Activated B cell treated with CpG ODN at 0.5 μM for 24 hours (primary cell): ENCODE data around the gene TBCA. TPM values are rescaled to one million over a fixed set of nuclear protein-coding genes. Genes with fewer than 3 reads are reported as not detected.

Experiments used
- ATAC-seq: fragments of 200-7000 bp; cut with Tn5 transposase; one replicate; pipeline ENCODE4 v1.10.0; 2021; ENCODE audit warnings: low read depth, mild to moderate bottlenecking, moderate library complexity
- CTCF ChIA-PET: fragments of 350-600 bp; sonication (Branson Sonifier 250); formaldehyde crosslinking; loops from one replicate; lab custom pipeline; 2021; ENCODE audit warnings: antibody characterized with exemption; lab: Charles Lee
- POLR2A ChIA-PET: fragments of 350-600 bp; sonication (Branson Sonifier 250); formaldehyde crosslinking; loops from one replicate; lab custom pipeline; 2021; ENCODE audit warnings: antibody characterized with exemption; lab: Charles Lee
- DNase-seq: peaks from one replicate; pipeline ENCODE4 v3.0.0; 2022
- H3K27ac Mint-ChIP-seq: one replicate; pipeline ENCODE4 v1.8.0; 2020; ENCODE audit warnings: mixed read lengths
- H3K27me3 Mint-ChIP-seq: one replicate; pipeline ENCODE4 v1.8.0; 2021; ENCODE audit warnings: mixed read lengths
- H3K36me3 Mint-ChIP-seq: one replicate; pipeline ENCODE4 v1.8.0; 2021; ENCODE audit warnings: low read depth, mixed read lengths
- H3K4me1 Mint-ChIP-seq: one replicate; pipeline ENCODE4 v1.8.0; 2021; ENCODE audit warnings: mixed read lengths
- H3K4me3 Mint-ChIP-seq: one replicate; pipeline ENCODE4 v1.8.0; 2020; ENCODE audit warnings: mild to moderate bottlenecking, mixed read lengths
- H3K9me3 Mint-ChIP-seq: one replicate; pipeline ENCODE4 v1.8.0; 2020; ENCODE audit warnings: mixed read lengths
- intact Hi-C: fragments of 100-400 bp; cut with micrococcal nuclease; formaldehyde crosslinking; loops from one replicate; pipeline ENCODE4 v1.15.1; 2024
- total RNA-seq: library from RNA; stranded (reverse); gene quantifications from 2 replicates; pipeline ENCODE4 v1.2.3, GENCODE V29; 2022
- TF ChIP-seq, protein P1 (sequence below): fragments of 200-600 bp; IDR thresholded peaks from one replicate; pipeline ENCODE4 v1.8.0; 2022; ENCODE audit warnings: antibody characterized with exemption, mild to moderate bottlenecking

TBCA gene
- total RNA-seq, 1 donor from 2014 or later, result 113 TPM

DNA sequence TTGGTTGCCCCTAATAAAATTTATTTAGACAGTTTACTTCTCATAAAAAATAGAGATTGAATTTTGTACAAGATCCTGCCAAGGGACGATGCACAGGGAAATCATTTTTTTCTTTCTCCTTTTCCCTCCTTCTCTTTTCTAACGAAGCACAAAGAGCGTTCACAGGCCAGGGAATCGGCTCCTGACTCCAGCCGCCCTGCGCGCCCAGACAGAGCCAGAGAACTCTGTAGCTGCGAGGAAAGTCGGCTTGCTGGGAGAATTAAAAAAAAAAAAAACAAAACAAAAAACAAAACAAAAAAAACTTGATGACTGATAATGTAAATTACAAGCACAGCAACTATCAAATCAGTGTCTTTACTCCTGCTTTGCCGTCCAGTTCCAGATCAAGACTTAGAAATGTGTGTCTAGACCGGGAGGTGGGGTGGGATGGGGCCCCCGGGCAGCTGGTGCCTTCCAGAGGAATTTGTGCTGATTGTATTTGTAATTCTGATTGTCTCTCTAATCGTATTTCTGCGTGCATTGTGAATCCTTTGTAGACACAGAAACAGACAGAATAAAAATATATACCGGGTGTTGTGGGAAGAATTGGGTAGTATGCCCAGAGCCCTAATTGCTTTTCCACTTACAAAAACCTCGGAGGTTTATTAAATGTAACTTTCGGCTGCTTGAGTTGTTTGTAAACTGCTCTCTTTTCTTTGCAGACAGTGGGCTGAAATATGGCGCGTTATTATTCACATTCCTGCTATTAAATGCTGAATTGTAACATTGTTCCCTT, 134.0 kb downstream of the TBCA start:
- ChIA-PET POLR2A (no interaction called here), CTCF (no interaction called here)
- TF ChIP-seq, protein P1, sequence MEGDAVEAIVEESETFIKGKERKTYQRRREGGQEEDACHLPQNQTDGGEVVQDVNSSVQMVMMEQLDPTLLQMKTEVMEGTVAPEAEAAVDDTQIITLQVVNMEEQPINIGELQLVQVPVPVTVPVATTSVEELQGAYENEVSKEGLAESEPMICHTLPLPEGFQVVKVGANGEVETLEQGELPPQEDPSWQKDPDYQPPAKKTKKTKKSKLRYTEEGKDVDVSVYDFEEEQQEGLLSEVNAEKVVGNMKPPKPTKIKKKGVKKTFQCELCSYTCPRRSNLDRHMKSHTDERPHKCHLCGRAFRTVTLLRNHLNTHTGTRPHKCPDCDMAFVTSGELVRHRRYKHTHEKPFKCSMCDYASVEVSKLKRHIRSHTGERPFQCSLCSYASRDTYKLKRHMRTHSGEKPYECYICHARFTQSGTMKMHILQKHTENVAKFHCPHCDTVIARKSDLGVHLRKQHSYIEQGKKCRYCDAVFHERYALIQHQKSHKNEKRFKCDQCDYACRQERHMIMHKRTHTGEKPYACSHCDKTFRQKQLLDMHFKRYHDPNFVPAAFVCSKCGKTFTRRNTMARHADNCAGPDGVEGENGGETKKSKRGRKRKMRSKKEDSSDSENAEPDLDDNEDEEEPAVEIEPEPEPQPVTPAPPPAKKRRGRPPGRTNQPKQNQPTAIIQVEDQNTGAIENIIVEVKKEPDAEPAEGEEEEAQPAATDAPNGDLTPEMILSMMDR, result no peak
- Mint-ChIP-seq H3K4me1 (peaks cover 16% of the 10 kb centered on the region), H3K36me3 (peaks cover 3% of the 10 kb centered on the region), H3K9me3 (peaks cover 3% of the 10 kb centered on the region), H3K4me3 (no peak overlapping the region), H3K27me3 (peaks cover 68% of the 10 kb centered on the region), H3K27ac (no peak overlapping the region)
- no peak for ATAC-seq
- no peak for DNase-seq
- intact Hi-C loops, result no loop called here

- Mint-ChIP-seq H3K4me1 (peaks cover 16% of the 10 kb centered on the region), H3K9me3 (peaks cover 3% of the 10 kb centered on the region), H3K36me3 (peaks cover 3% of the 10 kb centered on the region), H3K4me3 (no peak overlapping the region), H3K27ac (peak overlapping the region; percentile 42), H3K27me3 (peaks cover 68% of the 10 kb centered on the region)
- DNase-seq (no peak), ATAC-seq (no peak)
- TF ChIP-seq, protein P1, result no peak
- CTCF ChIA-PET, result no interaction called here
- POLR2A ChIA-PET, result no interaction called here
- intact Hi-C loops, result no loop called here
Measured at GRCh38 chr5:77641397-77641943, 134.7 kb downstream of the TBCA start.

Other genes starting within 250 kb of the TBCA start
- not detected in 2 replicates for gene OTP, start 137.6 kb downstream of the TBCA start, total RNA-seq